ENCODE results near the gene TYK2.

DNA sequence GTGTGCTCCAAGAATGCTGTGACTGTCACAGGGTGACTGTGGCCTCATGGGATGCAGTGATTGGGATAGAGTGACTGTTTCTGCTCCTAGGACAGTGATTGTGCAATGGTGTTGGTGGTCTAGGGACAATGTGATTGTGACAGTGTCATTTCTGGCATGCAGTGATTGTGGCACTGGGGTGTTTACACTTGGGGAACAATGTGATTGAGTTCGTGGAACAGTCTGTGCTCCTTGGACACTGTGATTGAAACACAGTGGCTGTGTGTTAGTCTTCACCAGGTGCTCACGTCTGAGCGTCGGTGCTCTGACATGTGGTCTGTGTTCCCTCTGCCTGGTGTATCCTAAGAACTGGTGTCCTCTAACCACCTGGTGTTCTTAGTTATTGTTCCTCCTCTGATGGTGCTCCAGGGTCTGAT lies 41.7 kb upstream of the TYK2 start:
- TF ChIP-seq, protein P1, sequence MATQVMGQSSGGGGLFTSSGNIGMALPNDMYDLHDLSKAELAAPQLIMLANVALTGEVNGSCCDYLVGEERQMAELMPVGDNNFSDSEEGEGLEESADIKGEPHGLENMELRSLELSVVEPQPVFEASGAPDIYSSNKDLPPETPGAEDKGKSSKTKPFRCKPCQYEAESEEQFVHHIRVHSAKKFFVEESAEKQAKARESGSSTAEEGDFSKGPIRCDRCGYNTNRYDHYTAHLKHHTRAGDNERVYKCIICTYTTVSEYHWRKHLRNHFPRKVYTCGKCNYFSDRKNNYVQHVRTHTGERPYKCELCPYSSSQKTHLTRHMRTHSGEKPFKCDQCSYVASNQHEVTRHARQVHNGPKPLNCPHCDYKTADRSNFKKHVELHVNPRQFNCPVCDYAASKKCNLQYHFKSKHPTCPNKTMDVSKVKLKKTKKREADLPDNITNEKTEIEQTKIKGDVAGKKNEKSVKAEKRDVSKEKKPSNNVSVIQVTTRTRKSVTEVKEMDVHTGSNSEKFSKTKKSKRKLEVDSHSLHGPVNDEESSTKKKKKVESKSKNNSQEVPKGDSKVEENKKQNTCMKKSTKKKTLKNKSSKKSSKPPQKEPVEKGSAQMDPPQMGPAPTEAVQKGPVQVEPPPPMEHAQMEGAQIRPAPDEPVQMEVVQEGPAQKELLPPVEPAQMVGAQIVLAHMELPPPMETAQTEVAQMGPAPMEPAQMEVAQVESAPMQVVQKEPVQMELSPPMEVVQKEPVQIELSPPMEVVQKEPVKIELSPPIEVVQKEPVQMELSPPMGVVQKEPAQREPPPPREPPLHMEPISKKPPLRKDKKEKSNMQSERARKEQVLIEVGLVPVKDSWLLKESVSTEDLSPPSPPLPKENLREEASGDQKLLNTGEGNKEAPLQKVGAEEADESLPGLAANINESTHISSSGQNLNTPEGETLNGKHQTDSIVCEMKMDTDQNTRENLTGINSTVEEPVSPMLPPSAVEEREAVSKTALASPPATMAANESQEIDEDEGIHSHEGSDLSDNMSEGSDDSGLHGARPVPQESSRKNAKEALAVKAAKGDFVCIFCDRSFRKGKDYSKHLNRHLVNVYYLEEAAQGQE (IDR thresholded peaks at IDR 0.05): no peak
- TF ChIP-seq, protein P2, sequence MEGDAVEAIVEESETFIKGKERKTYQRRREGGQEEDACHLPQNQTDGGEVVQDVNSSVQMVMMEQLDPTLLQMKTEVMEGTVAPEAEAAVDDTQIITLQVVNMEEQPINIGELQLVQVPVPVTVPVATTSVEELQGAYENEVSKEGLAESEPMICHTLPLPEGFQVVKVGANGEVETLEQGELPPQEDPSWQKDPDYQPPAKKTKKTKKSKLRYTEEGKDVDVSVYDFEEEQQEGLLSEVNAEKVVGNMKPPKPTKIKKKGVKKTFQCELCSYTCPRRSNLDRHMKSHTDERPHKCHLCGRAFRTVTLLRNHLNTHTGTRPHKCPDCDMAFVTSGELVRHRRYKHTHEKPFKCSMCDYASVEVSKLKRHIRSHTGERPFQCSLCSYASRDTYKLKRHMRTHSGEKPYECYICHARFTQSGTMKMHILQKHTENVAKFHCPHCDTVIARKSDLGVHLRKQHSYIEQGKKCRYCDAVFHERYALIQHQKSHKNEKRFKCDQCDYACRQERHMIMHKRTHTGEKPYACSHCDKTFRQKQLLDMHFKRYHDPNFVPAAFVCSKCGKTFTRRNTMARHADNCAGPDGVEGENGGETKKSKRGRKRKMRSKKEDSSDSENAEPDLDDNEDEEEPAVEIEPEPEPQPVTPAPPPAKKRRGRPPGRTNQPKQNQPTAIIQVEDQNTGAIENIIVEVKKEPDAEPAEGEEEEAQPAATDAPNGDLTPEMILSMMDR (IDR thresholded peaks at IDR 0.05; ENCODE audit: low read depth, low read length, missing input control): no peak
- TF ChIP-seq SP1 (IDR thresholded peaks at IDR 0.05): no peak
- no peak for TF ChIP-seq YY1 (IDR thresholded peaks at IDR 0.05)

Measured in liver (tissue), 3 donors.